HepG2 (cell line): ENCODE data around the gene B4GALT2. TPM values are rescaled to one million over a fixed set of nuclear protein-coding genes. Genes with fewer than 3 reads are reported as not detected.
A peak's percentile ranks its signal among the peaks of the same experiment; 100 is the strongest.

Experiments used
- ATAC-seq: fragments of 200-7000 bp; cut with Tn5 transposase; 3 replicates; pipeline ENCODE4 v1.9.1; 2020; ENCODE audit warnings: mild to moderate bottlenecking, moderate library complexity
- BruUV-seq: library from RNA; stranded (reverse); fragments of 400-500 nt; replicated peaks from 2 replicates; lab custom pipeline; 2021; lab: Mats Ljungman, UMichigan
- CTCF ChIA-PET: fragments of 300-600 bp; formaldehyde crosslinking; extraction: SDS; loops from one replicate; lab custom pipeline; 2021; ENCODE audit warnings: low total read pairs, inconsistent platforms, low intra/inter-chr PET ratio; lab: Yijun Ruan, JAX
- POLR2A ChIA-PET: fragments of 350-600 bp; sonication (Branson Sonifier 250); formaldehyde crosslinking; loops from one replicate; lab custom pipeline; 2020; ENCODE audit warnings: antibody characterized with exemption, inconsistent platforms; lab: Yijun Ruan, JAX
- DNase-seq: peaks from one replicate; pipeline ENCODE4 v3.0.0-alpha.2; 2015; ENCODE audit warnings: low spot score
- FAIRE-seq: peaks from 3 replicates; lab custom pipeline; 2011; peaks lifted over from hg19 to GRCh38; lab: Jason Lieb, UNC
- H2AFZ ChIP-seq: one replicate; pipeline ENCODE4 v1.6.1; 2011; ENCODE audit warnings: low read length, inconsistent platforms
- H3K27ac ChIP-seq: fragments of 300-600 bp; 3 replicates; pipeline ENCODE4 v1.8.0; 2011; ENCODE audit warnings: mixed run types, mild to moderate bottlenecking, mixed read lengths, low read length, inconsistent platforms; ENCODE audit not compliant: insufficient read depth; ENCODE audit errors: extremely low read length
- H3K27me3 ChIP-seq, 2 experiments: fragments of 200-600 bp in 1 of 2; 2 replicates in 1 of 2; 3 replicates in 1 of 2; pipeline versions ENCODE4 v1.6.0 to v1.8.0; 2011; ENCODE audit warnings: low read length in 2 of 2, mild to moderate bottlenecking in 2 of 2, moderate library complexity in 2 of 2, inconsistent platforms in 1 of 2; ENCODE audit not compliant: insufficient read depth in 2 of 2, control insufficient read depth in 1 of 2
- H3K36me3 ChIP-seq, 2 experiments: fragments of 200-600 bp in 1 of 2; replicated peaks in 1 of 2; 2 replicates in 1 of 2; 3 replicates in 1 of 2; pipeline versions ENCODE4 v1.5.1 to v1.8.0; 2011; ENCODE audit warnings: low read length in 2 of 2, inconsistent platforms in 1 of 2; ENCODE audit not compliant: insufficient read depth in 2 of 2, control insufficient read depth in 1 of 2
- H3K4me1 ChIP-seq: 2 replicates; pipeline ENCODE4 v1.5.1; 2012; ENCODE audit warnings: low read length, inconsistent platforms; ENCODE audit not compliant: insufficient read depth
- H3K4me2 ChIP-seq: 2 replicates; pipeline ENCODE4 v1.6.0; 2011; ENCODE audit warnings: low read depth, low read length, inconsistent platforms
- H3K4me3 ChIP-seq, 3 experiments: fragments of 200-600 bp in 1 of 3; sonication (generic), shearing (Covaris generic) in 1 of 3; replicated peaks in 1 of 3; 2 replicates each; pipeline ENCODE4 v1.5.1; 2011 to 2016; ENCODE audit warnings: low read length in 3 of 3, inconsistent platforms in 2 of 3, low read depth in 2 of 3, mild to moderate bottlenecking in 2 of 3, control low read depth in 1 of 3, mixed read lengths in 1 of 3; ENCODE audit not compliant: insufficient read depth in 1 of 3
- H3K79me2 ChIP-seq: one replicate; pipeline ENCODE4 v1.6.1; 2011; ENCODE audit warnings: low read length, inconsistent platforms; ENCODE audit not compliant: insufficient read depth
- H3K9ac ChIP-seq: 2 replicates; pipeline ENCODE4 v1.6.0; 2011; ENCODE audit warnings: mild to moderate bottlenecking, low read depth, low read length, inconsistent platforms; ENCODE audit not compliant: insufficient read depth
- H3K9me3 ChIP-seq: 2 replicates; pipeline ENCODE4 v1.5.1; 2012; ENCODE audit warnings: mild to moderate bottlenecking, low read length
- H4K20me1 ChIP-seq: 2 replicates; pipeline ENCODE4 v1.6.0; 2011; ENCODE audit warnings: inconsistent platforms, mild to moderate bottlenecking, low read length, moderate library complexity; ENCODE audit not compliant: insufficient read depth
- CEBPG ChIP-seq: IDR thresholded peaks from 2 replicates; pipeline ENCODE4 v1.6.1; 2016
- DRAP1 ChIP-seq: IDR thresholded peaks from 2 replicates; pipeline ENCODE4 v1.6.1; 2016; ENCODE audit warnings: missing genetic modification reagents, missing compliant biosample characterization
- FOXK1 ChIP-seq: sonication (generic); formaldehyde crosslinking; IDR thresholded peaks from 2 replicates; pipeline ENCODE4 v1.4.0; 2020; ENCODE audit warnings: low read depth, missing genetic modification reagents, borderline replicate concordance
- MED8 ChIP-seq: sonication (generic); formaldehyde crosslinking; IDR thresholded peaks from 2 replicates; pipeline ENCODE4 v1.8.1; 2023; ENCODE audit warnings: mild to moderate bottlenecking, missing genetic modification reagents; ENCODE audit not compliant: insufficient replicate concordance
- NR0B2 ChIP-seq: sonication (generic); formaldehyde crosslinking; IDR thresholded peaks from 2 replicates; pipeline ENCODE4 v1.4.0; 2020; ENCODE audit warnings: mild to moderate bottlenecking, missing genetic modification reagents
- NR3C1 ChIP-seq: sonication (generic); formaldehyde crosslinking; IDR thresholded peaks from 2 replicates; pipeline ENCODE4 v1.4.0; 2020; ENCODE audit warnings: missing genetic modification reagents
- REXO4 ChIP-seq: sonication (generic); formaldehyde crosslinking; IDR thresholded peaks from 2 replicates; pipeline ENCODE4 v1.8.0; 2022; ENCODE audit warnings: missing genetic modification reagents, mild to moderate bottlenecking, borderline replicate concordance
- RFXANK ChIP-seq: IDR thresholded peaks from 2 replicates; pipeline ENCODE4 v1.6.1; 2016
- SIN3A ChIP-seq: IDR thresholded peaks from 2 replicates; pipeline ENCODE4 v1.6.1; 2011; ENCODE audit warnings: low read depth, mild to moderate bottlenecking, control low read depth, low read length, borderline replicate concordance
- SRSF9 ChIP-seq: fragments of 200-400 bp; formaldehyde crosslinking; IDR thresholded peaks from 2 replicates; pipeline ENCODE4 v1.6.1; 2018; ENCODE audit warnings: borderline replicate concordance, mild to moderate bottlenecking, low read depth, low read length; ENCODE audit not compliant: insufficient read depth, poor library complexity, severe bottlenecking
- SUZ12 ChIP-seq: fragments of 150-350 bp; IDR thresholded peaks from 2 replicates; pipeline ENCODE4 v1.6.1; 2014; ENCODE audit warnings: low read depth, low read length
- TOPORS ChIP-seq: sonication (generic); formaldehyde crosslinking; IDR thresholded peaks from 2 replicates; pipeline ENCODE4 v1.8.0; 2023; ENCODE audit warnings: mild to moderate bottlenecking, missing genetic modification reagents
- ZFYVE20 ChIP-seq: sonication (generic); formaldehyde crosslinking; IDR thresholded peaks from 2 replicates; pipeline ENCODE4 v1.8.0; 2023; ENCODE audit warnings: low read depth, mild to moderate bottlenecking, moderate library complexity, missing genetic modification reagents, borderline replicate concordance
- ZNF253 ChIP-seq: sonication (generic); formaldehyde crosslinking; IDR thresholded peaks from 2 replicates; pipeline ENCODE4 v1.8.0; 2022; ENCODE audit warnings: mild to moderate bottlenecking, missing genetic modification reagents, borderline replicate concordance
- ZNF326 ChIP-seq: sonication (generic); formaldehyde crosslinking; IDR thresholded peaks from 2 replicates; pipeline ENCODE4 v1.4.0; 2020; ENCODE audit warnings: missing genetic modification reagents, borderline replicate concordance
- ZNF530 ChIP-seq: sonication (generic); formaldehyde crosslinking; IDR thresholded peaks from 2 replicates; pipeline ENCODE4 v1.5.0; 2020; ENCODE audit warnings: low read depth, mild to moderate bottlenecking, missing genetic modification reagents
- ZZZ3 ChIP-seq: sonication (generic); formaldehyde crosslinking; IDR thresholded peaks from 2 replicates; pipeline ENCODE4 v1.4.0; 2020; ENCODE audit warnings: missing genetic modification reagents, mild to moderate bottlenecking, borderline replicate concordance
- WGBS: methylation state at CpG from one replicate; pipeline ENCODE4 v1.1.6; 2017; ENCODE audit warnings: low lambda C conversion rate; 5-methylcytosine and 5-hydroxymethylcytosine counted together
- in situ Hi-C: cut with HindIII; loops from 2 replicates; pipeline ENCODE4 v1.10.0; 2017; ENCODE audit warnings: low pct_unique_long_range_greater_than_20kb; ENCODE audit not compliant: extremely low pct_ligation_motif_present
- intact Hi-C: fragments of 100-400 bp; cut with micrococcal nuclease; formaldehyde crosslinking; loops from one replicate; pipeline ENCODE4 v1.10.0; 2022; ENCODE audit not compliant: unreplicated experiment
- polyA plus RNA-seq, 8 experiments: library from polyadenylated mRNA; depleted of rRNA in 3 of 8; stranded (reverse) in 7 of 8; unstranded in 1 of 8; fragments of >200 nt; fragmentation: Illumina TruSeq in 4 of 8; extraction: Trizol in 4 of 8; gene quantifications; 2 replicates each; pipeline versions ENCODE4 v1.2.1 to v1.2.3, GENCODE V29; 2011 to 2016; ENCODE audit warnings: low read depth in 4 of 8, missing spikeins in 1 of 8, mixed read lengths in 1 of 8; ENCODE audit not compliant: insufficient read depth in 1 of 8
- total RNA-seq, 5 experiments: library from RNA; depleted of rRNA; stranded (reverse); fragments of >200 nt; fragmentation: Illumina TruSeq; extraction: Trizol; gene quantifications; 2 replicates each; pipeline ENCODE4 v1.2.3, GENCODE V29; 2016; ENCODE audit warnings: low read depth in 1 of 5

The B4GALT2 gene
- total and polyA plus RNA-seq, 2 of the 13 experiments (the other 11 are each of a cell fraction or from before 2014, with no cell fraction given) = 41.9 to 78.0 TPM

GRCh38 chr1:44002165-44002564 lies 23.2 kb downstream of the B4GALT2 start (continued):
- TF ChIP-seq REXO4 (no peak), CEBPG (CRISPR knock-in tag) (no peak), SRSF9 (no peak), NR3C1 (CRISPR knock-in tag) (no peak), DRAP1 (CRISPR knock-in tag) (no peak), ZFYVE20 (CRISPR knock-in tag) (no peak), ZNF326 (CRISPR knock-in tag) (no peak), FOXK1 (no peak), SUZ12 (no peak), RFXANK (CRISPR knock-in tag) (no peak), SIN3A (no peak), ZNF530 (CRISPR knock-in tag) (no peak), ZNF253 (CRISPR knock-in tag) (no peak), NR0B2 (CRISPR knock-in tag) (no peak)

GRCh38 chr1:44002606-44003157 lies 23.7 kb downstream of the B4GALT2 start:
- Histone ChIP-seq H4K20me1 (no peaks in the 10 kb centered on the region), H3K9ac (no peak overlapping the region), H3K79me2 (no peaks in the 10 kb centered on the region)
- no peak for DNase-seq
- TF ChIP-seq TOPORS (no peak), MED8 (CRISPR knock-in tag) (no peak), ZZZ3 (CRISPR knock-in tag) (no peak)
- TF ChIP-seq, all 625 proteins: peak for 0
- no peaks in the 10 kb centered on the region for H3K27me3 ChIP-seq
- POLR2A ChIA-PET = no interaction called here
- FAIRE-seq = no peak
- H3K9me3 ChIP-seq = no peaks in the 10 kb centered on the region
- CTCF ChIA-PET = no interaction called here
- peak; percentile 13; the same call in 1 of the 3 replicates for ATAC-seq
- WGBS = 89% methylated on average over 5 of the region's 14 CpGs
- no peak overlapping the region for H3K4me2 ChIP-seq
- in situ Hi-C loops = no loop called here
- BruUV-seq = no TSS peak
- H3K36me3 ChIP-seq = peaks cover 6 to 21% of the 10 kb centered on the region in 2 experiments; a peak in 4 of 5 replicates
- no peak overlapping the region for H3K27ac ChIP-seq
- intact Hi-C loops = no loop called here
- peaks cover 9% of the 10 kb centered on the region for H3K4me1 ChIP-seq
- H3K4me3 ChIP-seq = no peak overlapping the region
- no peak overlapping the region for H2AFZ ChIP-seq
